GM23338 (cell line): Measurements from ENCODE around the gene PLD2.

Experiments used
- CTCF ChIP-seq, 2 experiments: fragments of 200-600 bp in 1 of 2; sonication (generic) in 1 of 2; conservative IDR thresholded peaks; 2 replicates each; pipeline versions ENCODE4 v1.5.1 to v1.6.1; 2016 to 2017; ENCODE audit warnings: antibody characterized with exemption in 2 of 2, low read depth in 2 of 2, mild to moderate bottlenecking in 2 of 2, moderate library complexity in 1 of 2
- REST ChIP-seq: IDR thresholded peaks from one replicate; pipeline ENCODE4 v1.6.1; 2018; ENCODE audit warnings: antibody characterized with exemption; ENCODE audit not compliant: unreplicated experiment

GRCh38 chr17:4823373-4824089, 16.6 kb downstream of the PLD2 start:
- TF ChIP-seq CTCF (conservative IDR thresholded peaks at IDR 0.05; ENCODE audit: low read depth in 2 of 2) (no peak; a peak in 1 of 4 replicates), REST (no peak)
